Measurements from ENCODE around the gene GEMIN4.
"Not testable (repeated sequence)": the region's sequence is repeated elsewhere in the genome, so short reads cannot be mapped to it uniquely, and the experiment has no call there.

Gene GEMIN4

GRCh38 chr17:788551-788950 is 36.5 kb upstream of the GEMIN4 start:
- no peak for DNase-seq (ENCODE audit: extremely low read depth, low read depth)
- no peak for TF ChIP-seq CTCF (IDR thresholded peaks at IDR 0.05; ENCODE audit: low read depth, low read length)

DNA sequence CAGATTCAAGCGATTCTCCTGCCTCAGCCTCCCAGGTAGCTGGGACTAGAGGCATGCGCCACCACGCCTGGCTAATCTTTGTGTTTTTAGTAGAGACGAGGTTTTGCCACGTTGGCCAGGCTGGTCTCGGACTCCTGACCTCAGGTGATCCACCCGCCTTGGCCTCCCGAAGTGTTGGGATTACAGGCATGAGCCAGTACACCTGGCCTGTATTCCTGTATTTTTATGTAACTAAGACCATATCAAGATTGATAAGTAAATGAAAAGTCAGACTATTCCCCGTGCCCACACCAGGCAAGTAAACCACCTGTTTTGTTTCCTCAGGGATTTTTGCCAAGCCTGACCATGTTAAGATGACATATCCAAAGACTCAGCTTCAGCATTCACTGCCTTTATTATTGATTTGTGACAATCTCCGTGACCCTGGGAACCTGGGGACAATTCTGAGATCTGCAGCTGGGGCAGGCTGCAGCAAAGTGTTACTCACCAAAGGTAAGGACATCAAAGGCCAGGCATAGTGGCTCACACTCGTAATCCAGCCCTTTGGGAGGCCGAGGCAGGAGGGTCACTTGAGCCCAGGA is 35.7 kb upstream of the GEMIN4 start:
- DNase-seq (ENCODE audit: extremely low read depth, low read depth): no peak
- no peak for TF ChIP-seq CTCF (IDR thresholded peaks at IDR 0.05; ENCODE audit: low read depth, low read length)

- not testable (repeated sequence) for DNase-seq (ENCODE audit: extremely low read depth, low read depth)
These were observed 33.8 kb upstream of the GEMIN4 start for GRCh38 chr17:785901-786300.

- no peak for DNase-seq (ENCODE audit: extremely low read depth, low read depth)
- TF ChIP-seq CTCF (IDR thresholded peaks at IDR 0.05; ENCODE audit: low read depth, low read length): no peak
These were observed 32.1 kb upstream of the GEMIN4 start for GRCh38 chr17:784143-784542.

DNA sequence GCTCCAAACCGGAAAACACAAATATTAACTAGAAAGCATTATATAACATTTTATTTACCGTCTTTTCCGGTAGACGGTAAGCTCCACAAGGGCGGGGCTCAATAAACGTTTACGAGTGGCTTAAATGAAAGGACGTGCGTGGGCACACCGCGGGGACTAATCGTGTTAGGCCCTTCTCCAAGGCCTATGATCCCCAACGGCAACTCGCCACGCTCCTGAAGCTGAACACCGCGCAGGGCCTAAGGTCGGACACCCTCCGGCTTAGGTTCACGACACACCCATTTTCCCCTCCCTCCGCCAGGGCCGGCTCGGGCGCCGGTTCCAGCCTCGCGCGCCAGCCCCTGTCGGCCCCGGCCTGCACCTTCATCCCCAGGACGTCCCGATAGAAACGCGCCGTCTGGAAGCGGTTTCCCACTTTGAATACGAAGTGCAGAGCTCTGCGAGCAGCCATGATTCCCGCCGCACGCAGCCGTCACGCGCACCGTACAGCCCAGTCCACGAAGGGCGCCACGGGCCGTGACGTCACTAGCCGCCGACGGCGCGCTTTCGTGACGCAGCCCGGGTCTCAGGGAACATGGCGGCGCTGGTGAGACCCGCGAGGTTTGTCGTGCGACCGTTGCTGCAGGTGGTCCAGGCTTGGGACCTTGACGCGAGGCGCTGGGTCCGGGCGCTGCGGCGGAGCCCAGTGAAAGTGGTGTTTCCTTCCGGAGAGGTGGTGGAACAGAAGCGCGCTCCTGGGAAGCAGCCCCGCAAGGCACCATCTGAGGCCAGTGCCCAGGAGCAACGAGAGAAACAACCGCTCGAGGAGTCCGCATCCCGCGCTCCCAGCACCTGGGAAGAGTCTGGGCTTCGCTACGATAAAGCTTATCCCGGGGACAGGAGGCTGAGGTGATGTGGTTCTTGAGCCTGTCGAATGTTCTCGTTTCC is 30.0 kb upstream of the GEMIN4 start, which contains the start of the genes GLOD4 and MRM3:
TSS of gene GLOD4 (minus strand) at position 476 of the 927 bp plus-strand sequence. CDS start at position 451, 25 bp downstream.
TSS of gene MRM3 (plus strand) at position 549 of the 927 bp plus-strand sequence. CDS start at position 575, 26 bp downstream.
- peak; percentile 54 for DNase-seq (ENCODE audit: extremely low read depth, low read depth)
- no peak for TF ChIP-seq CTCF (IDR thresholded peaks at IDR 0.05; ENCODE audit: low read depth, low read length)

DNA sequence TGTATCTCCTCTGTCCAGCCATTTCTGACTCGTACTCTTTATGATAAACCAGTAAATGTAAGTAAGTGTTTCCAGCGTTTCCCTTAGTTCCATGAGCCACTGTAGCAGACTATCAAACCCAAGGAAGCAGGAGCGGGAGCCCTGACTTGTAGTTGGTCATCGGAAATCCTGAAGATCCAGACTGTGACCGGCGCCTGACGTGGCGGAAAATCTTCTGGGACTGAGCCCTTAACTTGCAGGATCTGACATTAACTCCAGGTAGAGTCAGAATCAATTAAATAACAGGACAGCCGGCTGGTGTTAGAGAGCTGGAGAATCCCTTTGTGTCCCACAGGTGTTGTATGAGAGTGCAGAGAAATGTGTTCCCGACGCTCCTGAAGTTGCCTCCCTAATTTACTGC is 26.0 kb upstream of the GEMIN4 start:
- no peak for DNase-seq (ENCODE audit: extremely low read depth, low read depth)
- TF ChIP-seq CTCF (IDR thresholded peaks at IDR 0.05; ENCODE audit: low read depth, low read length): no peak

GRCh38 chr17:774313-774584 is 22.2 kb upstream of the GEMIN4 start:
- no peak for DNase-seq (ENCODE audit: extremely low read depth, low read depth)
- no peak for TF ChIP-seq CTCF (IDR thresholded peaks at IDR 0.05; ENCODE audit: low read depth, low read length)

All from AG09319 (cell line).